ENCODE results near the gene ANKZF1.

GRCh38 chr2:219269362-219270054 is 39.9 kb downstream of the ANKZF1 start:
- TF ChIP-seq CTCF (IDR thresholded peaks at IDR 0.05) (no peak), POLR2A (IDR thresholded peaks at IDR 0.05) (no peak)
